Panc1 (cell line): ENCODE data around the gene GNB1. TPM values are rescaled to one million over a fixed set of nuclear protein-coding genes. Genes with fewer than 3 reads are reported as not detected.

Experiments used
- ATAC-seq: fragments of 200-7000 bp; cut with Tn5 transposase; 2 replicates; pipeline ENCODE4 v1.9.1; 2020; ENCODE audit warnings: mild to moderate bottlenecking, moderate library complexity
- BruUV-seq: library from RNA; stranded (reverse); fragments of 400-500 nt; replicated peaks from 2 replicates; lab custom pipeline; 2021; lab: Mats Ljungman, UMichigan
- CTCF ChIA-PET: fragments of 300-600 bp; sonication (Branson Sonifier 250); formaldehyde crosslinking; loops from one replicate; lab custom pipeline; 2022; ENCODE audit warnings: antibody characterized with exemption; lab: Charles Lee
- POLR2A ChIA-PET: fragments of 300-600 bp; sonication (Branson Sonifier 250); formaldehyde crosslinking; loops from one replicate; lab custom pipeline; 2022; ENCODE audit warnings: antibody characterized with exemption; lab: Charles Lee
- DNase-seq: peaks from one replicate; pipeline ENCODE4 v3.0.0-alpha.2; 2010; ENCODE audit warnings: low read depth, low spot score
- H3K27ac ChIP-seq: 2 replicates; pipeline ENCODE4 v1.5.1; 2011; ENCODE audit warnings: mild to moderate bottlenecking, low read length, inconsistent platforms
- H3K27me3 ChIP-seq: fragments of 200-500 bp; sonication (Bioruptor generic); 2 replicates; pipeline ENCODE4 v1.6.0; 2014; ENCODE audit warnings: low read length, inconsistent platforms; ENCODE audit not compliant: control insufficient read depth, insufficient read depth
- H3K36me3 ChIP-seq: fragments of 200-500 bp; sonication (Bioruptor generic); 2 replicates; pipeline ENCODE4 v1.5.1; 2014; ENCODE audit warnings: inconsistent platforms, mild to moderate bottlenecking, low read length, moderate library complexity; ENCODE audit not compliant: control insufficient read depth, insufficient read depth
- H3K4me1 ChIP-seq: 2 replicates; pipeline ENCODE4 v1.5.1; 2011; ENCODE audit warnings: inconsistent platforms, mild to moderate bottlenecking, low read length, moderate library complexity; ENCODE audit not compliant: control insufficient read depth, insufficient read depth
- H3K4me3 ChIP-seq, 2 experiments: 2 replicates each; pipeline ENCODE4 v1.5.1; 2011 to 2012; ENCODE audit warnings: low read depth in 2 of 2, low read length in 2 of 2, mild to moderate bottlenecking in 2 of 2, inconsistent platforms in 1 of 2, moderate library complexity in 1 of 2
- H3K9me3 ChIP-seq: fragments of 200-500 bp; sonication (Bioruptor generic); 2 replicates; pipeline ENCODE4 v1.5.1; 2014; ENCODE audit warnings: low read depth, mild to moderate bottlenecking, inconsistent platforms, low read length, moderate library complexity; ENCODE audit not compliant: control insufficient read depth, insufficient read depth
- CTCF ChIP-seq: fragments of 450-650 bp; IDR thresholded peaks from 2 replicates; pipeline ENCODE4 v1.5.1; 2017; ENCODE audit warnings: mild to moderate bottlenecking
- POLR2AphosphoS5 ChIP-seq: IDR thresholded peaks from 2 replicates; pipeline ENCODE4 v1.6.1; 2012; ENCODE audit warnings: mild to moderate bottlenecking, low read depth, low read length, moderate library complexity
- REST ChIP-seq, 2 experiments: IDR thresholded peaks; 2 replicates each; pipeline ENCODE4 v1.6.1; 2011 to 2012; ENCODE audit warnings: low read depth in 2 of 2, control low read depth in 1 of 2, low read length in 1 of 2, mild to moderate bottlenecking in 1 of 2, moderate library complexity in 1 of 2; ENCODE audit not compliant: insufficient read depth in 1 of 2
- SIN3A ChIP-seq: IDR thresholded peaks from 2 replicates; pipeline ENCODE4 v1.6.1; 2012; ENCODE audit warnings: low read depth, mild to moderate bottlenecking, low read length, moderate library complexity, borderline replicate concordance; ENCODE audit not compliant: insufficient read depth
- TCF7L2 ChIP-seq: IDR thresholded peaks from 2 replicates; pipeline ENCODE4 v1.6.1; 2011; ENCODE audit warnings: mild to moderate bottlenecking, low read depth, low read length, inconsistent platforms
- in situ Hi-C: cut with HindIII; loops from 2 replicates; pipeline ENCODE4 v1.10.0; 2016; ENCODE audit warnings: low sequenced_read_pairs, low pct_unique_long_range_greater_than_20kb
- intact Hi-C: fragments of 100-400 bp; cut with micrococcal nuclease; formaldehyde crosslinking; loops from one replicate; pipeline ENCODE4 v1.10.0; 2022; ENCODE audit not compliant: unreplicated experiment
- total RNA-seq: library from RNA; stranded (reverse); gene quantifications from one replicate; pipeline ENCODE4 v1.2.1, GENCODE V29; 2021; ENCODE audit not compliant: unreplicated experiment

GNB1 gene
- total RNA-seq, 1 experiment from 2014 or later = 499 TPM

- Histone ChIP-seq H3K9me3 (no peaks in the 10 kb centered on the region), H3K27ac (peak overlapping the region; percentile 44; the same call in 1 of the 2 replicates), H3K4me1 (peaks cover 25% of the 10 kb centered on the region), H3K36me3 (no peaks in the 10 kb centered on the region; the same call in 1 of the 2 replicates), H3K4me3 (no peak overlapping the region), H3K27me3 (no peaks in the 10 kb centered on the region)
- intact Hi-C loops = no loop called here
- no peak for ATAC-seq
- in situ Hi-C loops = no loop called here
- TF ChIP-seq SIN3A (no peak), CTCF (no peak), POLR2AphosphoS5 (no peak), TCF7L2 (no peak), REST (IDR thresholded peaks at IDR 0.05; ENCODE audit: insufficient read depth in 1 of 2, low read depth in 2 of 2, low read length in 1 of 2) (no peak)
- ChIA-PET CTCF (interaction anchor here (0.9 to 1.1 kb wide), 2 partner anchors 12 to 118 kb away, joined by 3 read pairs; no protein-coding TSS in a partner anchor), POLR2A (no interaction called here)
- no TSS peak for BruUV-seq
- DNase-seq = no peak
These were observed 16.3 kb upstream of the GNB1 start for GRCh38 chr1:1907098-1907736.

- no peaks in the 10 kb centered on the region for H3K27me3 ChIP-seq
- no TSS peak for BruUV-seq
- CTCF ChIA-PET = interaction anchor here (0.7 to 1.1 kb wide), 4 partner anchors 11 to 126 kb away, joined by 3 to 9 read pairs (median 4); partner anchors contain the start of gene TMEM52
- H3K4me3 ChIP-seq = no peak overlapping the region
- POLR2A ChIA-PET = interaction anchor here (0.7 kb wide), 1 partner anchor 39 kb away, joined by 3 read pairs; no protein-coding TSS in a partner anchor
- DNase-seq = peak; percentile 72
- H3K9me3 ChIP-seq = no peaks in the 10 kb centered on the region
- intact Hi-C loops (no loop called here), in situ Hi-C loops (no loop called here)
- H3K36me3 ChIP-seq = no peaks in the 10 kb centered on the region; the same call in 1 of the 2 replicates
- H3K4me1 ChIP-seq = peaks cover 25% of the 10 kb centered on the region
- peak; percentile 84 for ATAC-seq
- no peak for TF ChIP-seq POLR2AphosphoS5
- TF ChIP-seq REST (IDR thresholded peaks at IDR 0.05; ENCODE audit: insufficient read depth in 1 of 2, low read depth in 2 of 2, low read length in 1 of 2) = no peak
- TF ChIP-seq CTCF = peak; percentile 98
- H3K27ac ChIP-seq = peak overlapping the region; percentile 44; the same call in 1 of the 2 replicates
These were observed 15.6 kb upstream of the GNB1 start for GRCh38 chr1:1906185-1907097.
